SK-N-SH (cell line): Measurements from ENCODE around the gene EPB41L4B. TPM values are rescaled to one million over a fixed set of nuclear protein-coding genes. Genes with fewer than 3 reads are reported as not detected.

Experiments
- CTCF ChIA-PET: fragments of 300-600, 350-600 bp; formaldehyde crosslinking; extraction: SDS; loops from one replicate; lab custom pipeline; 2021; lab: Yijun Ruan, JAX
- POLR2A ChIA-PET: fragments of 350-600 bp; sonication (Branson Sonifier 250); formaldehyde crosslinking; extraction: SDS; loops from one replicate; lab custom pipeline; 2020; ENCODE audit warnings: antibody characterized with exemption, inconsistent platforms; lab: Yijun Ruan, JAX
- DNase-seq: peaks from one replicate; pipeline ENCODE4 v3.0.0; 2012
- H2AFZ ChIP-seq: fragments of 200-600 bp; sonication (generic); 2 replicates; pipeline ENCODE4 v1.8.1; 2016; ENCODE audit warnings: antibody characterized with exemption, mild to moderate bottlenecking, low read depth
- H3F3A ChIP-seq: fragments of 200-600 bp; sonication (generic); replicated peaks from 2 replicates; pipeline ENCODE3; 2016; ENCODE audit warnings: antibody characterized with exemption, mild to moderate bottlenecking; ENCODE audit not compliant: insufficient read depth
- H3K27ac ChIP-seq, 2 experiments: fragments of 200-500 bp in 1 of 2; fragments of 200-600 bp in 1 of 2; sonication (Bioruptor generic) in 1 of 2; sonication (generic), shearing (Covaris generic) in 1 of 2; 2 replicates each; pipeline versions ENCODE4 v1.5.1 to v1.6.1; 2014 to 2016; ENCODE audit warnings: low read depth in 2 of 2, inconsistent platforms in 1 of 2, low read length in 1 of 2, mild to moderate bottlenecking in 1 of 2, mixed read lengths in 1 of 2
- H3K27me3 ChIP-seq: fragments of 200-600 bp; sonication (generic), shearing (Covaris generic); 2 replicates; pipeline ENCODE4 v1.6.1; 2016; ENCODE audit warnings: mixed run types; ENCODE audit not compliant: insufficient read depth
- H3K36me3 ChIP-seq, 2 experiments: fragments of 200-500 bp in 1 of 2; fragments of 200-600 bp in 1 of 2; sonication (Bioruptor generic) in 1 of 2; sonication (generic) in 1 of 2; replicated peaks in 1 of 2; 2 replicates each; pipeline versions ENCODE3 to v1.5.1; 2014 to 2016; ENCODE audit warnings: low read length in 1 of 2, mild to moderate bottlenecking in 1 of 2; ENCODE audit not compliant: insufficient read depth in 2 of 2, control insufficient read depth in 1 of 2
- H3K4me1 ChIP-seq, 2 experiments: fragments of 200-500 bp in 1 of 2; fragments of 200-600 bp in 1 of 2; sonication (Bioruptor generic) in 1 of 2; sonication (generic), shearing (Covaris generic) in 1 of 2; 2 replicates each; pipeline versions ENCODE4 v1.5.1 to v1.6.1; 2014 to 2016; ENCODE audit warnings: low read depth in 1 of 2, low read length in 1 of 2, mixed run types in 1 of 2; ENCODE audit not compliant: insufficient read depth in 2 of 2, control insufficient read depth in 1 of 2
- H3K4me2 ChIP-seq: fragments of 200-600 bp; sonication (generic), shearing (Covaris generic); 2 replicates; pipeline ENCODE4 v1.6.1; 2017; ENCODE audit warnings: mixed run types
- H3K4me3 ChIP-seq, 2 experiments: fragments of 200-500 bp in 1 of 2; fragments of 200-600 bp in 1 of 2; sonication (Bioruptor generic) in 1 of 2; sonication (generic), shearing (Covaris generic) in 1 of 2; 2 replicates each; pipeline versions ENCODE4 v1.5.1 to v1.8.1; 2014 to 2016; ENCODE audit warnings: low read depth in 2 of 2, inconsistent platforms in 1 of 2, low read length in 1 of 2, mild to moderate bottlenecking in 1 of 2, mixed read lengths in 1 of 2, moderate library complexity in 1 of 2
- H3K79me2 ChIP-seq: fragments of 200-600 bp; sonication (generic); 2 replicates; pipeline ENCODE4 v1.8.1; 2017; ENCODE audit warnings: mild to moderate bottlenecking; ENCODE audit not compliant: insufficient read depth
- H3K9ac ChIP-seq: fragments of 200-600 bp; sonication (generic); 2 replicates; pipeline ENCODE4 v1.6.1; 2017; ENCODE audit warnings: mixed run types
- H3K9me2 ChIP-seq: fragments of 200-600 bp; sonication (generic); 2 replicates; pipeline ENCODE4 v1.6.1; 2017; ENCODE audit warnings: mixed run types
- H3K9me3 ChIP-seq: fragments of 200-600 bp; sonication (generic); 2 replicates; pipeline ENCODE4 v1.6.1; 2017; ENCODE audit warnings: mixed run types, mild to moderate bottlenecking, moderate library complexity
- H4K20me1 ChIP-seq: fragments of 200-600 bp; sonication (generic); 2 replicates; pipeline ENCODE4 v1.6.1; 2017; ENCODE audit warnings: mild to moderate bottlenecking, mixed run types; ENCODE audit not compliant: insufficient read depth
- CHD2 ChIP-seq: fragments of 150-350 bp; IDR thresholded peaks from 2 replicates; pipeline ENCODE4 v1.6.1; 2018; ENCODE audit warnings: low read length; ENCODE audit not compliant: partially characterized antibody
- CTCF ChIP-seq: fragments of 200-600 bp; sonication (generic); IDR thresholded peaks from 2 replicates; pipeline ENCODE4 v1.6.1; 2017; ENCODE audit warnings: antibody characterized with exemption, mild to moderate bottlenecking, moderate library complexity
- EZH2phosphoT487 ChIP-seq: fragments of 200-600 bp; sonication (generic); IDR thresholded peaks from 2 replicates; pipeline ENCODE4 v1.6.1; 2017; ENCODE audit warnings: low read depth, mixed run types, mild to moderate bottlenecking, antibody characterized with exemption, moderate library complexity, borderline replicate concordance
- FOSL2 ChIP-seq: IDR thresholded peaks from 2 replicates; pipeline ENCODE4 v1.4.0; 2012; ENCODE audit warnings: low read depth, mild to moderate bottlenecking, moderate library complexity, borderline replicate concordance
- FOXM1 ChIP-seq: IDR thresholded peaks from 2 replicates; pipeline ENCODE4 v1.4.0; 2012; ENCODE audit warnings: low read depth, mild to moderate bottlenecking
- GATA2 ChIP-seq: sonication (generic); formaldehyde crosslinking; IDR thresholded peaks from 2 replicates; pipeline ENCODE4 v1.5.0; 2020; ENCODE audit warnings: mild to moderate bottlenecking, missing genetic modification reagents
- JUND ChIP-seq: IDR thresholded peaks from 2 replicates; pipeline ENCODE4 v1.4.0; 2012
- MAX ChIP-seq: IDR thresholded peaks from 2 replicates; pipeline ENCODE4 v1.4.0; 2012; ENCODE audit warnings: low read depth
- MXI1 ChIP-seq: IDR thresholded peaks from 2 replicates; pipeline ENCODE4 v1.6.1; 2012; ENCODE audit warnings: mild to moderate bottlenecking, low read depth, low read length, improper control_type of control experiment
- NRF1 ChIP-seq: IDR thresholded peaks from 2 replicates; pipeline ENCODE4 v1.6.1; 2012; ENCODE audit warnings: low read depth, mild to moderate bottlenecking, low read length
- POLR2AphosphoS5 ChIP-seq: IDR thresholded peaks from 2 replicates; pipeline ENCODE4 v1.6.1; 2012; ENCODE audit warnings: low read depth, low read length
- RFX5 ChIP-seq: IDR thresholded peaks from 2 replicates; pipeline ENCODE4 v1.6.1; 2012; ENCODE audit warnings: mild to moderate bottlenecking, improper control_type of control experiment, low read length
- RXRA ChIP-seq: IDR thresholded peaks from 2 replicates; pipeline ENCODE4 v1.4.0; 2012; ENCODE audit warnings: low read depth, mild to moderate bottlenecking, borderline replicate concordance
- SIN3A ChIP-seq: IDR thresholded peaks from 2 replicates; pipeline ENCODE4 v1.6.1; 2012; ENCODE audit warnings: low read depth, mild to moderate bottlenecking, low read length, moderate library complexity, borderline replicate concordance
- TAF1 ChIP-seq: IDR thresholded peaks from 2 replicates; pipeline ENCODE4 v1.6.1; 2012; ENCODE audit warnings: low read depth, mild to moderate bottlenecking, low read length, moderate library complexity, borderline replicate concordance
- TEAD4 ChIP-seq: IDR thresholded peaks from 2 replicates; pipeline ENCODE4 v1.4.0; 2012; ENCODE audit warnings: mild to moderate bottlenecking, borderline replicate concordance; ENCODE audit not compliant: insufficient read depth
- USF2 ChIP-seq: fragments of 150-350 bp; IDR thresholded peaks from 2 replicates; pipeline ENCODE4 v1.6.1; 2017; ENCODE audit warnings: antibody characterized with exemption, low read length, low read depth, borderline replicate concordance
- YY1 ChIP-seq: IDR thresholded peaks from 2 replicates; pipeline ENCODE4 v1.4.0; 2012; ENCODE audit warnings: low read depth, mild to moderate bottlenecking
- ZBTB33 ChIP-seq: IDR thresholded peaks from 2 replicates; pipeline ENCODE4 v1.4.0; 2012; ENCODE audit warnings: low read depth, borderline replicate concordance
- WGBS: methylation state at CpG from one replicate; pipeline ENCODE4 v1.1.6; 2017; ENCODE audit warnings: low lambda C conversion rate; 5-methylcytosine and 5-hydroxymethylcytosine counted together
- polyA plus RNA-seq, 3 experiments: library from polyadenylated mRNA; depleted of rRNA; stranded (reverse); fragments of >200 nt; gene quantifications; 2 replicates each; pipeline ENCODE4 v1.2.3, GENCODE V29; 2012

The EPB41L4B gene
- polyA plus RNA-seq, 1 of the 3 experiments (the other 2 are of a cell fraction) = 0.59 TPM

- Histone ChIP-seq H3F3A (no peaks in the 10 kb centered on the region), H3K4me1 (peaks cover 0 to 5% of the 10 kb centered on the region in 2 experiments; a peak in 1 of 4 replicates), H3K27me3 (no peaks in the 10 kb centered on the region; the same call in 1 of the 2 replicates), H3K27ac (no peak overlapping the region), H3K9ac (no peak overlapping the region), H2AFZ (no peak overlapping the region), H3K36me3 (no peaks in the 10 kb centered on the region), H3K9me3 (no peaks in the 10 kb centered on the region), H3K79me2 (no peaks in the 10 kb centered on the region), H3K9me2 (no peaks in the 10 kb centered on the region), H4K20me1 (no peaks in the 10 kb centered on the region), H3K4me3 (no peak overlapping the region), H3K4me2 (no peak overlapping the region)
- ChIA-PET POLR2A (no interaction called here), CTCF (interaction anchor here (0.7 to 2.0 kb wide), 3 partner anchors 20 to 840 kb away, joined by 4 to 7 read pairs (median 5); no protein-coding TSS in a partner anchor)
- no peak for DNase-seq
- 50% methylated on average over 4 of the region's 4 CpGs for WGBS
- no peak for TF ChIP-seq FOXM1
- no peak for TF ChIP-seq SIN3A
- no peak for TF ChIP-seq ZBTB33
- no peak for TF ChIP-seq POLR2AphosphoS5
- no peak for TF ChIP-seq RFX5
- TF ChIP-seq TAF1 = no peak
- no peak for TF ChIP-seq TEAD4
- TF ChIP-seq MXI1 = no peak
- no peak for TF ChIP-seq YY1
These were observed 25.4 kb downstream of the EPB41L4B start for GRCh38 chr9:109295221-109296130.

- H4K20me1 ChIP-seq = no peaks in the 10 kb centered on the region
- POLR2A ChIA-PET = no interaction called here
- CTCF ChIA-PET = interaction anchor here (1.2 kb wide), 1 partner anchor 27 kb away, joined by 3 read pairs; no protein-coding TSS in a partner anchor
- TF ChIP-seq FOSL2 = no peak
- TF ChIP-seq RXRA = no peak
- TF ChIP-seq RFX5 = no peak
- no peak for TF ChIP-seq TAF1
- no peak for TF ChIP-seq ZBTB33
- TF ChIP-seq GATA2 (CRISPR knock-in tag) = no peak
- no peak for TF ChIP-seq CHD2
- no peak for TF ChIP-seq JUND
- no peak for TF ChIP-seq CTCF
- TF ChIP-seq USF2 = no peak
- TF ChIP-seq TEAD4 = no peak
- no peak for TF ChIP-seq NRF1
- no peak for TF ChIP-seq MAX
- TF ChIP-seq EZH2phosphoT487 = no peak
These were observed 30.5 kb downstream of the EPB41L4B start for GRCh38 chr9:109290385-109290784.

More at GRCh38 chr9:109290385-109290784, 30.5 kb downstream of the EPB41L4B start:
- DNase-seq = no peak
- Histone ChIP-seq H3F3A (no peaks in the 10 kb centered on the region), H3K4me3 (no peak overlapping the region), H3K9me2 (no peaks in the 10 kb centered on the region), H3K9me3 (no peaks in the 10 kb centered on the region), H3K79me2 (no peaks in the 10 kb centered on the region), H3K27ac (no peak overlapping the region), H2AFZ (no peak overlapping the region), H3K4me2 (no peak overlapping the region), H3K27me3 (no peaks in the 10 kb centered on the region), H3K36me3 (no peaks in the 10 kb centered on the region), H3K9ac (no peak overlapping the region), H3K4me1 (peaks cover 0 to 5% of the 10 kb centered on the region in 2 experiments; a peak in 1 of 4 replicates)
